HL-60/S4 treated with retinoic acid at 250 ng/mL for 4 days and 3 days (cell line): Measurements from ENCODE around the gene CDH5.
"Not testable (repeated sequence)": the region's sequence is repeated elsewhere in the genome, so short reads cannot be mapped to it uniquely, and the experiment has no call there.

Source experiments
- in situ Hi-C: fragments of 300-500 bp; cut with MboI; formaldehyde crosslinking; loops from 2 replicates; pipeline ENCODE4 v1.7.0; 2022; ENCODE audit warnings: low sequenced_read_pairs

The CDH5 gene, protein sequence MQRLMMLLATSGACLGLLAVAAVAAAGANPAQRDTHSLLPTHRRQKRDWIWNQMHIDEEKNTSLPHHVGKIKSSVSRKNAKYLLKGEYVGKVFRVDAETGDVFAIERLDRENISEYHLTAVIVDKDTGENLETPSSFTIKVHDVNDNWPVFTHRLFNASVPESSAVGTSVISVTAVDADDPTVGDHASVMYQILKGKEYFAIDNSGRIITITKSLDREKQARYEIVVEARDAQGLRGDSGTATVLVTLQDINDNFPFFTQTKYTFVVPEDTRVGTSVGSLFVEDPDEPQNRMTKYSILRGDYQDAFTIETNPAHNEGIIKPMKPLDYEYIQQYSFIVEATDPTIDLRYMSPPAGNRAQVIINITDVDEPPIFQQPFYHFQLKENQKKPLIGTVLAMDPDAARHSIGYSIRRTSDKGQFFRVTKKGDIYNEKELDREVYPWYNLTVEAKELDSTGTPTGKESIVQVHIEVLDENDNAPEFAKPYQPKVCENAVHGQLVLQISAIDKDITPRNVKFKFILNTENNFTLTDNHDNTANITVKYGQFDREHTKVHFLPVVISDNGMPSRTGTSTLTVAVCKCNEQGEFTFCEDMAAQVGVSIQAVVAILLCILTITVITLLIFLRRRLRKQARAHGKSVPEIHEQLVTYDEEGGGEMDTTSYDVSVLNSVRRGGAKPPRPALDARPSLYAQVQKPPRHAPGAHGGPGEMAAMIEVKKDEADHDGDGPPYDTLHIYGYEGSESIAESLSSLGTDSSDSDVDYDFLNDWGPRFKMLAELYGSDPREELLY

DNA sequence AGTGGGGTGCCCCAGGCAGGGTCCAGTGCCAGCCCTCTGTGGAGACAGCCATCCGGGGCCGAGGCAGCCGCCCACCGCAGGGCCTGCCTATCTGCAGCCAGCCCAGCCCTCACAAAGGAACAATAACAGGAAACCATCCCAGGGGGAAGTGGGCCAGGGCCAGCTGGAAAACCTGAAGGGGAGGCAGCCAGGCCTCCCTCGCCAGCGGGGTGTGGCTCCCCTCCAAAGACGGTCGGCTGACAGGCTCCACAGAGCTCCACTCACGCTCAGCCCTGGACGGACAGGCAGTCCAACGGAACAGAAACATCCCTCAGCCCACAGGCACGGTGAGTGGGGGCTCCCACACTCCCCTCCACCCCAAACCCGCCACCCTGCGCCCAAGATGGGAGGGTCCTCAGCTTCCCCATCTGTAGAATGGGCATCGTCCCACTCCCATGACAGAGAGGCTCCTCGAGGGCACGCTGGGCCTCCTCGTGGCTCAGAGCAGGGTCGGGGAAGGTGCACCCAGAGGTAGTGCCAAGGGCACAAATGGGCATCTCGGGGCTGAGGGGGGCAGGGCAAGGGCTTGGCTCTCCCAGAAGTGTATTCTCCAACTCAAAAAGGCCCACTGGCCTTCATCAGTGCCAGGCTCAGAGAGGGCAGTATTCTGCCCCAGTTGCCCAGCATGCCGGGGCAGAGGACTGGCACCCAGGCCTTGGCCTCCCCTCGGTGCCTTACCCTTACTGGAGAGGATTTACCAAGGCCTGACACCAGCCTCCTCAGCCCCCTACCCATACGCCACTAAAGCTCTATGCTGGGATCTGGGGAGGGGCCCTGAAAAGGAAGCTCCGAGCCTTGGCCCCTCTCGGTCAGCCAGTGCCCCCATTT lies at the start of gene CDH5:
Gene CDH5 (plus strand): TSS at position 259 of the 867 bp plus-strand sequence. CDS start 12,647 bp downstream, outside the sequence.
- in situ Hi-C loops: no loop called here

DNA sequence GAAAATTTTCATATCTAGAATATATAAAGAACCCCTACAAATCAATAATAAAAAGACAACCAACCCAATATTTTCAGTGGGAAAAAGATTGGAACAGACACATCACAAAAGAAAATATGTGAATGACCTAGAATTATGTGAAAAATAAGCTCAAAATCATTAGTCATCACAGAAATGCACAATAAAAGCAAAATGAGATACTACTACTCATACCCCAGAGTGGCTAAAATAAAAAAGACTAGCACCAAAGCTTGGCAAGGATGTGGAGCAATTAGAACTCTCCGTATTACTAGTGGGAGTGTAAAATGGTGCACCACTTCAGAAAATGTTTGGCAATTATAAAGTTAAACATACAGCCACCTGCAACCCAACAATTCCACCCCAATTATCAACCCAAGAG lies 48.0 kb upstream of the CDH5 start:
- in situ Hi-C loops: no loop called here

DNA sequence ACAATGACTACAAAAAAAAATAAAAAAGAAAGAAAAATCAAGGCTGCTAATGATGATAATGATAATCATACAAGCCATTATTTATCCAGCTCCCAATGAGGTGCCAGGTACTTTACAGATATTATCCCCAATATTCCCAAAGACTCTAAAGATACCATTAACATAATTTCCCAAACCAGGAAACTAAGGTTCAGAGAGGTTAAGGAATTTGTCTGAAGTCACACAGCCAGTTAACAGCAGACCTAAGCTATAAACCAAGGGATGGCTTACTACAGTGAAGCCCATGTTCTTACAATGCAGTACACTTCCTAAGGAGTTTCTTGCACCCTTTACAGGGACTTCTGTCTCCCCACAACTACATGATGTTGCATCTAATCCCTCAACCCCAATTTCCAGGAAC lies 45.7 kb upstream of the CDH5 start:
- in situ Hi-C loops: no loop called here

DNA sequence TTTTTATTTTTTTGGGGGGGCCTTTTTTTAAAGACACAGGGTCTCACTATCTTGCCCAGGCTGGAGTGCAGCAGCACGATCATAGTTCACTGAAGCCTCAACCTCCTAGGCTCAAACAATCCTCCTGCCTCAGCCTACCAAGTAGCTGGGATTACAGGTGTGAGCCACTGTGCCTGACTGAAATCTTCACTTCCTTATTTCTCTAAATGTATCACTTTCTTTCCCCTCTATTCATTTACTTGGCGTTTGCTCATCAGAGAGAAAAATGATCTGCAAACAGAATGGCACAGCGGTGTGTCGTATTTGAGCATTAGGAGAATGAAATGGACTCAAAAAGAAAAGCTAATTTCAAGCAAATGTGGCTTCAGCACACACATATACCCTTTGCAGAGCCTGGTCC lies 44.3 kb upstream of the CDH5 start:
- in situ Hi-C loops: no loop called here

DNA sequence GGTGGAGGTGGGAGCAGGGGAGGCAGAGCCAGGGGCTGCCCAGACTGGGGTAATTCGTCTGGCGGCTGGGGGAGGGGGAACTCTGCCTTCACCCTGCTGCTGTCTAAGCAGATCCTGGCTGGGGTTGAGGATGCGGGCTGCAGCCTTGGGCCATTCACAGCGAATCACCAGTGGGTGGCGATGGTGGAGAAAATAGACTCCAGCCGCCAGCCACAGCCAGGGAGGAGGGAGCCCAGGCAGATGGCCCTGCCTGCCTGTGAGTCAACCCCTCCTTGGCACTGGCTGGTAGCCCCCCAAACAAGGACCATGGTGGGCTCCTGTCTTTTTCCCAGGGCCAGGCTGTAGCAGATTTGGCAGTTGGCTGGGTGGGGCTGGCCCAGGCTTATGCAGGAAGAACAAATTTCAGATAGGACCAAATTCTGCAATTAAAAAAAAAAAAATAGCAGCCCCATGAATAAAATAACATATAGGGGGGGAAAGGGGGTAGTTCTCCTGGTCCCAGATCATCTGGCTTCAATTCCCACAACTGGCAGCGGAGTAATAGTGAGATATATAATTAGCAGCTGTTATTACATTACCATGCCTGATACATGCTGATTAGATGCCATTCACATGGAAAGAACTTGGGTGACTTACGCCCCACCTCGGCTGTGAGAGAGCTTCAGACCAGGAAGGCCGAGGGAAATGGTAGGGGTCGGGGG lies 41.5 kb upstream of the CDH5 start:
- in situ Hi-C loops: no loop called here

DNA sequence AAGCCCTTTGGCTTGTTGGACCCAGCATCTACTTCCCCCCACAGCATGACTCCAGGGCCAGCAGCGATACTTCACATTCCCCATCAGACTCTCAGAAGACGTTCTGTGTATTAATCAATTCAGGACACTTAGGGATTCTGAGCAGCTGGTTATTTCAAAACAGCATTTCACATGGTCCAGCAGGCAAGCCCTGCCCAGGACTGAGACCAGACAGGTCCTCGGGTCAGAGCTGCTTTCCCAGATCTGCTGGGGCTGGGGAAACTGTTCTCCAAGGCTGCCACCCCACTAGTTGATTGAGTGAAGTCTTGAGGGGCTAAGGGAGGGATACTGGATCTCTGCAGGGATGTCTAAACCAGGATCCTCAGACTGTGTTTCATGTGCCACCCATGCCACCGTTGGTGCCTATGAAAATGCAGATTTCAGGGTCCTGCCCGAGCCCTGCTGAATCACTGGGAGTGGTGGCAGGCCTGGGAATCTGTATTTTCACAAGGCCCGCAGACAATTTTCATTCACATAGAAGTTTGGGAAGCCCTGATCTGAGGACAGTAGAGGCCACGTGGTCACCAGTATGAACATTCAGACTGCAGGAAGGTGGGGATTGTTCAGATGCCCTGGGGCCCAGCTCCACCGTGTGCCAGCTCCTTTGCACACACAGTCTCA lies 40.6 kb upstream of the CDH5 start:
- in situ Hi-C loops: no loop called here

DNA sequence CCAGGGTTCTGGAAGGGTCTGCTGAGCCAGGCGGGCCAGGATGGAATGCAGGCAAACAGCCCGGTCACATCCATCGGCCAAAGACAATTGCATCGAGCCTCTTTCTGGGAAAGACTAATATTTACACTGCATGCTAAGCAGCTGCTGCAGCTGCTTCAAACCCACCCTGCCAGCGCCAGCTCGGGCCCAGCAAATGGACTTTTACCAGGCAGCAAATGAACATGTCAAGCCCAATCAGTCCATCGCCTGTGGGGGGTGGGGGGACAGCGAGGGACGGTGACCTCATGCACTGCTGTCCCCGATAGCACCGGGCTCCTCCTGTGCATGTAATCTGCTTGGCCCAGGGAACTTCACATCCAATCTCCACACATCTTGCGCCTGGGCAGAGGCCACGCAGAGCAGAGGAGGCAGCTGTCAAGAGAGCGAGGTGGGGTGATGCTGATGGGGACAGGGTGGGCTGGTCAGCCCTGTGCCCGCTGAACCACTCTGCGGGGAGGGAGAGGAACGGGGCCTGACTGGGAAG lies 39.4 kb upstream of the CDH5 start:
- in situ Hi-C loops: no loop called here

DNA sequence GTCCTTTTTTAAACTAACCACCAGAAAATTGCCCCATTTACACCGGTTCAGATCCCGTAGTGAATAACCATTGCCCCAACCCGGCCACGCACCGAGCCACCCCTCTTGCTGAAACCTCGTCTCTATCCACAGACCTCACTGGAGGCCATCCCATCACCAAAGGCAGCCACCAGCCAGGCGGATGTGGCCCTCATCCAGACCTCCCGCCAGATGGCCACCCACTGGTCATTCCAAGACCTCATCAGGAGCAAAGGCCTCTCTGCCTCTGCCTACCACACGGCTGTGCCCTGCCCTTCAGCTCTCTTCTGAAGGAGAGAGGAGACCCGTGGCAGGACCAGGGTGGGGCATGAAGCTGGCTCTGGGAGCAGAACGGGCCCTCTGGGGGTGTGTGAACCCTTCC lies 38.2 kb upstream of the CDH5 start:
- in situ Hi-C loops: no loop called here

DNA sequence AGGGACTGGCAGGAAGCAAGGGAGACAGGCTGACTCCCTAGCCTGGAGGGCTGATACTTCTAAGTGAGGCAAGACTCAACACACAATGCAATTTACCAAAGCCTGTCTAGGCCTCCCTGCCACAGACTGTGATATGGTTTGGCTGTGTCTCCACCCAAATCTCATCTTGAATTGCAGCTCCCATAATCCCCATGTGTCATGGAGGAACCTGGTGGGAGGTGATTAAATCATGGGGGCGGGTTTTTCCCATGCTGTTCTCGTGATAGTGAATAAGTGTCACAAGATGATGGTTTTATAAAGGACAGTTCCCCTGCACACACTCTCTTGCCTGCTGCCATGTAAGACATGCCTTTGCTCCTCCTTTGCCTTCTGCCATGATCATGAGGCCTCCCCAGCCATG lies 35.0 kb upstream of the CDH5 start:
- in situ Hi-C loops: not testable (repeated sequence)

DNA sequence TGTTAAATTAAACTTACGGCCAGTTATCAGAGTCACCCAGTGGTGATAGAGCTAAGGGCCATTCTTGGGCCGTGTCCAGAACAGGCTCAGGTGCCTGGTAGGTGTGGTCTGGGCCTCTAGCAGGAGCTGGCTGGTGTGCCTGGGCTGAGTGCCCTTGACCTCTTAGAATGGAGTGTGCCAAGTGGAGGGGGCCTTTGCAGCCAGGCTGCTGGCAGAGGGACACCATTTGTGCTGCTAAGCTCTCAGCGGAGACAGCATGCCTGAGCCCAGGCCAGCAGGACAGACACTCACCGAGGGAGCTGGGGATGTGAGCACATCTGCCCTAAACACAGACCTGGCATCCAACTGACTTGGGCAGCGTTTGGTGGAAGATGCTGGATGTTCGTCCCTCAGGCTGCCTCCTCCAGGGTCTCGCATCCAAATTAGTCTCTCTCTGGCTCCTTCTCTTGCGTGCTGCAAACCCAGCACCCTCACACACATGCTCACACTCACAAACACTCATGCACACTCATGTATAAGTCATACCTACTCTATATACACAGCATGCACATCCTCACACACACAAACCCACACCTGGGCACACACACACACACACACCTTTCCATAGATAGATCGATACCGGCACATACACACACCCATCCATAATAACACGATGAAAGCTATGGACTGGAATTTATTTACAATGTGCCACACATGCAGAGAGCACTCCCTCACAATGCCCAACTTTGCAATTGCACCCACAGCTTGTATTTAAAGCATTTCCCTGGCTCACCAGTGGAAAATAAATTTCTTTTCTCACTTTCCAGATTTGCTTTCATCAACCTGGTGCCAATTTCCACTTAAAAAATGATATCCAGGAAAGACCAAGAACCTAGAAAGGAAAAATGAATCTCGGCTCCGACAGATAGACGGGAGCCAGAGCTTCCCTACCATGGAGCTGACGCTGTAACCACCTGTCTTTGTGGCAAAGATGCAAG lies 33.6 kb upstream of the CDH5 start:
- in situ Hi-C loops: no loop called here

DNA sequence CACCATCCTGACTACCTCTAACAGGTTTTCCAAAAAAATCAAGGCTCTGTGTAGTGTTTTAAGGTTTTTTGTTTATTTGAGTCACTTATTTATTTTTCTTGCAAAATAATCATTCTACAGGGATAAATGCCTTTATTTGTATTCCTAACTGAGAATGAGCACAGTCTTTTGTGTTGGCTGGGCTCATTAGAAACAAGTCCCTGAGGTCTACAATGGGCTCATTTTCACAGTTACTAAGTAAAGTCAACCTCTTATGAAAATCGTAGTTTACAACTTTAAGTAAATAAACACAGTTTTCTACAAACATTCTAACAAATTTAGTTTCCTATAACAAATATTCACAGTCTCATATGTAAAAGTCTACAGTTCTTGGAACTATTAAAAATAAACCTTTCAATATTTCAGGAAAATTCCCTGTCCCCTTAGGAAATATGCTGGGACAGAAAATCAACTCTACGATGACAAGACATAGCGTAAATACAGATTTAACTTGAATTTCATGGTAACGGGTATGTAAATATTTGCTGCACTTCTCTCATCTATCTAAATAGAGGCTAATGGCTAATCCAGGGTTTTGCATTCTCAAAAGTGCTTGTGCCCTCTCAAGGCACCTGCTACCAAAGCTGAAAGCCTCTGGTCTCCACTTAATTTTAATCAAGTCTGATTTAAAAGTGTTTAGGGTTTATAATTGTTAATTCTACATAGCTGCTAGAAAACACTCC lies 31.5 kb upstream of the CDH5 start:
- in situ Hi-C loops: no loop called here

DNA sequence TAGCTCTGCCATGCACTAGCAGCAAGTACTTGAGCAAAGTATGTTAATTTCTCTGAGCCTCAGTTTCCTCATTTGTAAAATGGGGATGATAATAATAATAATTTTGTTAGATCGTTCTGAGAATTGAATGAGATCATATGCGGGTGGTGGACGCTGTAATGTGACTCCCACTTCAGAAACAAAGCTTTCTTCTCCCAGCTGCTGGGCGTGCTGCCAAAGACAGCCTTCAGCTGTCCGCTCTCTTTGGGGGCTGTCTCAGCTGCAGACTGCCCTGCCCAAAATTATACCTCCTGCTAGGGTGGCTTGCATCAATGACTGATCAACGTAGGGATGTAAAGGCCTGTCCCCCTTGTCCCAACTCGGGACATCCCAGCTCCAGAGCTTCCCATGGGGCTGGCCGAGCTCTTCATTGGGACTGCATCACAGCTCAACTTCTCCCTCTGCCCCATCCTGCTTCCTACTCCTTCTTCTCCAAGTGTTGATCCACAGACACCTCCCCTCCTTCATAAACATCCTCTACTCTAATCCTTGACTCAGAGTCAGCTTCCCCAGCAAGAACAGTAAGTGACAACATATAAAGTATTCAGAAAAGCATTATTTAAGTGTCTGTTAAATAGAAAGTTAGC lies 30.7 kb upstream of the CDH5 start:
- in situ Hi-C loops: no loop called here

DNA sequence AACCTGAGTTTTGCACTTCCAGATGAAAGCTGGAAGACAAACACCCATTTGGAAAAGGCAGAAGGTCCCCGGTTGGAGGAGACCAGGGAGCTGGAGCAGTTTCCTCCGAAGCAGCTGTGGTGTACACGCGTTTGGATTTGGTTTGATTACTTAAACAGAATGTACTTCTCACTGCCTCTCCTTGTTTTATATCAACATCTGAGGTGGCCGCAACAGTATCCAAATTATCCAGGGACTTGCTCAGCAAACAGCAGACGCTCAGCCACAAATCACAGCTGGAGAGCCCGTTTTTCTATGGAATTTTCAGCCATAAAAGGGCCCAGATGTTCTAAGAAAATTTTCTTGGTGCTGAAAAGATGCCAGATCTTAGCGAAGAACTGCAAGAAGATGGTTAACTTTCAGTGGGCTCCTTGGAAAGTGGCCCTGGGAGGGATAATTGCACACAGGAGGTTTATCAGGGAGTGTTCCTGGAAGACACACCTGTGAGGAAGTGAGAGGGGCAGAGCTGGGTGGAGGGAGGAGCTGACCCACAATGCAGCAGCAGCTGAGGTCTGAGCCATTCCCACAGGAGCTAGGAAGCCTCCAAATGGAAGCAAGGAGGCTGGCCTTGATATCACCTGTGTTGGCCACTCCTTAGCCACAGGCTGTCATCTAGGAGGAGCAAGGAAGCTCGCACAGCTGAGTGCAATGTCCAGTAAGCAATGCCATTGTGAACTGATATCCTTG lies 28.9 kb upstream of the CDH5 start:
- in situ Hi-C loops: no loop called here

DNA sequence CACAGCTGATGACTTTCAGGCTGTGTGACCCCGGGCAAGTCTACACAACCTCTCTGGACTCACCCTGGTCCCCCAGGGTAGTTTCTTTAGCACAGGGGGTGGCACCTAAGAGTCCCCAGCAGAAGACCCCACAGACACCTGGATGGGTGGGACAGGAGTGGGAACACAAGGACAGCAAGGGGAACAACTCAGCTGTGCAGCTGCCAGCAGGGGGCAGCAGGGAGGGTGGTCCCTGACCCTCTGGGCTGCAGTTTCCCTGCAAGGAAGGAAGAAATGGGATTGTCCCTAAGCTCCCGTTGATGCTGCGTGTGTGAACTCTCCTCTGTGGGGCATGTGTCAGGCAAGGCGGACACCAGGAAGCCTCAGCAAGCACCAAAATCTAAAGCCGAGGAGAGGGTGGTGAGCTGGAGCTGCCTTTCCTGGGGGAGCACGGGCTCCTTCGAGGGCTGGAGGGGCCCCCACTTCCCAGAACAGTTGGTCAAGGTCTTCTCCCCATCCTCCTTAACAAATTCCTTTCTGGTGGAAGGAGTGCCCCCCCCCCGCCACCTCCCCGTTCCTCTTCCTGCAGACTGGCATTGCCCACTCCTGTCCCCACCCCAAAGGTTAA lies 24.1 kb upstream of the CDH5 start:
- in situ Hi-C loops: no loop called here

DNA sequence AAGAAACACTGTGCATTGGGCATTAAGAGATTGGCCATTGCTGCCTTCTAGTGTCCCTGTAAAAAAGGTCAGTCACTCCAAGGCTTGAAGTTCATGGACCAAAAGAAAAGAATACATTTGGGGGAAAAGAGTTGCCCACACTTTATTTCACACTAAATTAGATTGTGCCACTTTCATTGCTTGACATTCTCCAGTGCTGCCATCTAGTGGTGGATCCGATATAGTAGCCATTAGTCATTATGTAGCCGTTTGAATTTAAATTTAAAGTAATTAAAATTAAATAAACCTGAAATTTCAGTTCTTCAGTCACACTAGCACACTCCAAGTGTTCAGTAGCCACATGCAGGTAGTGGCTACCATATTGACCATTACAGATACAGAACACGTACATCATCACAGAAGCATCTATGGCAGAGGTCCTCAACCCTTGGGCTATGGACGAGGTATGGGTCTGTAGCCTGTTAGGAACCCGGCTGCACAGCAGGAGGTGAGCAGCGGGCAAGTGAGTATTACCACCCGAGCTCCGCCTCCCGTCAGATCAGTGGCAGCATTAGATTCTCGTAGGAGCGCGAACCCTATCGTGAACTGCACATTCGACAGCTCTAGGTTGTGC lies 21.9 kb upstream of the CDH5 start:
- in situ Hi-C loops: no loop called here

DNA sequence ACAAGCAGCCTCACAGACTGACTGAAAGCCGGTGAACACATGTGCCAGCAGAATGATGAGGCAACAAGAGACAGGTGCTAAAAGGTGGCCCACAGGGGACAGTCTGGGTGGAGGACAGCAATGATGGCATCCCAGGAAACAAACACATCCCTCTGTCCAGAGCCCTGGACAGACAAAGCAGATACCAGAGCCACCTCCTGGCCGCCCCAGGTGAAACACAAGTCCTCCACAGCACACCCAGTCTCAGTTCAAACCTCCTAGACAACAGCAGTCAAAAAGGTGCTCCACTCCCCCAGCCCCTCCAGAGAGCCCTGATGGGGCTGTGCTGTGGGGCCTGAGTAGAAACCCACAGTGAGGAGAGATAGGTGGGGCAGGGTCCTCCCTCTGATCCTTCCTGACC lies 20.3 kb upstream of the CDH5 start:
- in situ Hi-C loops: no loop called here
